ENCODE results near the gene COL26A1.

COL26A1 gene

DNA sequence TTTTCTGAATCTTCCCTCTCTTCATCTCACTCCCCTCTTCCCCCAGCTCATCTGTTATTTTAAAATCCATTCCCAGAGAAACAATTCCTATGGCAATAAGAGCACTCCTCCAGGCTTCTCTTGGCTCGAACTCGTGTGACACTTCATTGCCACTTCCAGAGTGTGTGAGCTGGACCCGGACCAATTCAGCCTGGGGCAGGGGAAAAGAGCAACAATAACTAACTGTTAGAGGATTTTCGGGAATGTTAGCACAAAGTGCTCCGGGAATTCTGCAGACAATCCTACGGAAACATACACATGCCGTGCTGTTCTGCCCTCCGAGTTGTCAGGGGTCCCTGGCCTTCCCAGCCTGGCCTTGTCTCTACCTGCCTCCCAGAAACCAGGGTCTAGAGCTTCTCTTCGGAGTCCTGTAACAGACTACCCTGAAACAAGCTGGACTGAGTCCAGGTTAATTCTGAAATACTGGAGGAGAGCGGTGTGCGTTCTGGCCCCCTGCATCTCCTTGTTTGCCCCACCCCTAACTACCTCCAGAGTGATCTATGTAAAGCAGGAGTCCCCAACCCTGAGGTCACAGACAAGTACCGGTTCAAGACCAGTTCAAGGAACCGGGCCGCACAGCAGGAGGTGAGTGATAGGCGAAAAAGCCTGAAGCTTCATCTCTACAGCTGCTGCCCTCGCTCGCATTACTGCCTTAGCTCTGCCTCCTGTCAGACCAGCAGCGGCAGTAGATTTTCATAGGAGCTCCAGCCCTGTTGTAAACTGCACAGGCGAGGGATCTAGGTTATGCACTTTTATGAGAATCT is 11.3 kb downstream of the COL26A1 start:
- DNase-seq: no peak

DNA sequence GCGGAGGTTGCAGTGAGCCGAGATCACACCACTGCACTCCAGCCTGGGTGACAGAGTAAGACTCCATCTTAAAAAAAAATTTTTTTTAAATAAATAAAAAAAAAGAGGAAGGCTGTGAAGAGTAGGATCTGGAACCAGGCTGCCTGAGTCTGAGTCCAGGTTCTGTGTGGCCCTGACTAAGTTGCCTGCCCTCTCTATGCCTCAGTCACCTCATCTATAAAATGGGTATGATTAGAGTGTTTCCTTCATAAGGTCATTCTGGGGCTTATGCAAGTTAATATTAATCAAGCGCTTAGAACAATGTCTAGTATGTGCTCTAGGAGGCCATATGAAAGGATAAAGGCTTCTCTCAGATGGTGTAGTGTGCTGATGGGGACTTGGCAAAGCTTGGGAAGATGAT is 12.3 kb downstream of the COL26A1 start:
- DNase-seq: no peak

DNA sequence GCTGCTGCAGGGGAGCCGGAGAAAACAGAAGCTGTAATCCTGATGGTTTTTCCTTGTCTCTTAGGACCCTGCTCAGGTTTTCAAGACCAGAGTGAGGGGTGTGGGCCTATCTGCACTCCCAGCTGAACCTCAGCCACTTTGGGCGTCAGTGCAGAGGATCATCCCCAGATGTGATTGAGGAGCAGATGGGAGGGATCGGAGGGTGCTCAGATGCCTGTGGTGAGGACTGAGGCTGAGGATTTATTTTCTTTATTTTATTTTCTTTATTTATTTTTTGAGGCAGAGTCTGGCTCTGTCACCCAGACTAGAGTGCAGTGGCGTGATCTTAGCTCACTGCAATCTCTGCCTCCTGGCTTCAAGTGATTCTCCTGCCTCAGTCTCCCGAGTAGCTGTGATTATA is 13.9 kb downstream of the COL26A1 start:
- DNase-seq: no peak

DNA sequence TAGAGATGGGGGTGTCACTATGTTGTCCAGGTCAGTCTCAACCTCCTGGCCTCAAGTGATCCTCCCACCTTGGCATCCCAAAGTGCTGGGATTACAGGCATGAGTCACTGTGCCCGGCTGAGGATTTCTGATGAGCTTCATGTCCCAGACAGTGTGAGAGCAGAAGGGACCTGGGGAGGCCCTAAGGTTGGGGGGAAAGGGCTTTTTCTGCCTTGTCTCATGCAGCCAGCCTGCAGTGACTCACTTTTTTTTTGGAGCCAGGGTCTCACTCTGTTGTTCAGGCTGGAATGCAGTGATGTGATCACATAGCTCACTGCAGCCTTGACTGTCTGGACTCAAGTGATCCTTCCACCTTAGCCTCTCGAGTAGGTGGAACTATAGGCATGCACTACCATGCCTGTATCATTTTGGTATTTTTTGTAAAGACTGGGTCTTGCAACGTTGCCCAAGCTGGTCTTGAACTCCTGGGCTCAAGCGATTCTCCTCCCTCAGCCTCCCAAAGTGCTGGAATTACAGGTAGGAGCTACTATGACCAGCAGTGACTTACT is 14.6 kb downstream of the COL26A1 start:
- no peak for DNase-seq

DNA sequence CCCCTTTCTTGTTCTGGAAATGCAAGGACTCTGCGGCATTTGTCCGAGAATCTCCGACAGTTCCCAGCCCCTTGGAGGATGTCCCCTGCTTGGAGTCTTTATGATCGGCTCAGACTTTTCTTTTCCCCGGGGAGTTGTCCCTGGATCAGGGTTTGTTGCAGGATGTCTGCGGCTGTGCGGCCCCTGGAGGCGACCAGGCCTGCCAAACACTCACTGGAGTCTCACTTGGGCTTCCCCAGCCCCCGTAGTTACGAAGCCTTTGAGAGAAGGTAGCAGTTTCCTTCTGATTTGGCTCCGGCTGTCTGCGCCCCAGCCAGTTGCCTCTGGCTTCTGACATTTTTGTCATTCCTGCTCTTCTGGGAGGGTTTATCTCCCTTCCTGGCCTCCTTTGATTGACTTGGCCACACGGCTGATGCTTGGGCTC is 16.1 kb downstream of the COL26A1 start:
- no peak for DNase-seq

DNA sequence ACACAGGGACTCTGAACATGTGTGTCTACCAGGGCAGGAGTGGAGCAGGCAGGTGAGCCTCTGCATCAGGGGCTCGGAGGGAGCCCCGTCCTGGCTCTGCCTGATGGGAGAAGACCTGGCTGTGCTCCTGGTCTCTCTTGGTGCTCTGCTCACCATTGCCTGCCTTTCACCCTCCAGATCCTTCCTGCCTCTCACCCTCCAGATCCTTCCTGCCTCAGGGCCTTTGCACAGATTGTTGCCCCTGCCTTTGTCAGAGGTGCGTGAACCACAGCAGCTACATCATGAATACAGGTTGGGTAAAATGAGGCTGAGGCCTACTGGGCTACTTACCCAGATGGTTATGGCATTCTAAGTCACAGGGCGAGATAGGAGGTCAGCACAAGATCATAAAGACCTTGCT is 16.6 kb downstream of the COL26A1 start:
- DNase-seq: no peak

DNA sequence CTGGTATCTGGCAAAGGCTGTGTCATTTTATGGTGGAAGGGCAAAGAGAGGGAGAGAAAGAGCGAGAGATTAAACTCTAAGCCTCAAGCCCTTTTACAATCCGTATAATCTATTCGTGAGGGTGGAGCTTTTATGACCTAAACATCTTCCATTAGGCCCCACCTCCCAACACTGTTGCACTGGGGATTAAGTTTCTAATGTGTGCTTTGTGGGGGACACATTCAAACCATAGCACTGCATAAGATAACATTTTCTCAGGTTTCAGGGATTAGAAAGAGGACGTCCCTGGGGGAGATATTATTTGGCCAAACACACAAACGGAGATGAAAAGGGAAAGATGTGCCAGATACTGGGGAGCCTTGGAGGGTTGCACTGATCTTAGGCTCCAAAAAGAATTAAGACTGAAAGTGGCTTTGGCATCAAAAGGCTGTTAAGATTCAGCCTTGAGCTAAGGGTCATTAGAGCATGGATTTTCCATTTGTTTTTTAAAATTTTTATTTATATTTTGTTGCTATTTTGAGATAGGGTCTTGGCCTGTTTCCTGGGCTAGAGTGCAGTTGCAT is 19.0 kb downstream of the COL26A1 start:
- no peak for DNase-seq

DNA sequence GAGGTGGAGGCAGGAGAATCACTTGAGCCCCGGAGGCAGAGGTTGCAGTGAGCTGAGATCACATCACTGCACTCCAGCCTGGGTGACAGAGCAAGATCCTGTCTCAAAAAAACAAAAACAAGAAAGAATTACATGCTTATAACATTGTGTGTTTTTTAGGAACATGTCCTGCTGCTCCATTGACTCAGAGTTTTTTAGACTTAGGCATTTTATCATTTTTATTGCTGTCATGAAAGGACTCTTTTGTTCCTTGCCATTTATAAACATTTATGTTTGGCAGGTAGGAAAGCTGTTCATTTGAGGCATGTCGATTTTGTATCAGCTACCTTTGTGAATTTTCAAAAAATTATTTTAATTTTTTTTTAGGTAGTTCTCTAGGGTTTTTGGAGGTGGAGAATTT is 20.3 kb downstream of the COL26A1 start:
- no peak for DNase-seq

DNA sequence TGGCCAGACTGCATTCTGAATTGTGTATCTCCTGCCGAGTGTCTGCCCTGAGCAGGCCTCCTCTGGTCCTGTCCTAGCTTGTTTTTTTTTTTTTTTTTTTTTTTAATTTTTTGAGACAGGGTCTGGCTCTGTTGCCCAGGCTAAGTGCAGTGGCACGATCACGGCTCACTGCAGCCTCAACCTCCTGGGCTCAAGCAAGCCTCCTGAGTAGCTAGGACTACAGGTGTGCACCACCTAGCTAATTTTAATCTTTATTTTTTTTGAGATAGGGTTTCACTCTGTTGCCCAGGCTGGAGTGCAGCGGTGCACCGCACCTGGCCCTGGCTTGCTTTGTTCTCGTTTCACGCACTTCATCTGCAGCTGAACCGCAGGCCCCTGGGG is 23.5 kb downstream of the COL26A1 start:
- no peak for DNase-seq

DNA sequence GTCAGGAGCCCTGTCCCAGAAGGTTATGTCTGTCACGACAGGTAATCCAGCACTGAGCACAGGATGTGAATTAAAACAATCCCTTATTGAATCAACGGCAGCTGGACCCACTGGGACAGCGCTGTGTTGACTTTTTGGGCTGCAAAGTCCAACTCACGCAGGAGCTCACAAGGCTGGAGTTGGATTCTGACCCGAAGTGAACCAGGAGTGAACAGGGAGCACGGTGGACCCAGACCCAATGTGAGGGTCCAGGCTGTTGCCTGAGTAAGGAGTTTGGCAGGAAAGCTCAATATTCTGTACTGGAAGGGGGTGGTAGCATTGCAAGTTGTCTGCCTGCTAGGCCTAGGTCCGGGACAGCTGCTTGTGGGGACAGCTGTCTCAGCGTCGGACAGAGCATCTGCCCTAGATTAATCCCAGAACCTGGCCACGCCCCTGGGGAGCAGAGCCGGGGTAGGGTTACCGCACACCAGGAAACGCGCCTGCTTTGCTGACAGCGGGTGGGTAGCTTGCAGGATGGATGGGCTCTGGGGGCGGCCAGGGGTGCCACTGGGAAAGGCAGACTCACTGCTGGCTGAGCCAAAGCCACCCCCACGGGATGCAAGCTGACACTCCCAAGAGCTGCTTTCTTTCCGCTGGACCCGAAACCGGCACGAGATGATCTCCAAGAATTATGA is 24.0 kb downstream of the COL26A1 start:
- DNase-seq: no peak

DNA sequence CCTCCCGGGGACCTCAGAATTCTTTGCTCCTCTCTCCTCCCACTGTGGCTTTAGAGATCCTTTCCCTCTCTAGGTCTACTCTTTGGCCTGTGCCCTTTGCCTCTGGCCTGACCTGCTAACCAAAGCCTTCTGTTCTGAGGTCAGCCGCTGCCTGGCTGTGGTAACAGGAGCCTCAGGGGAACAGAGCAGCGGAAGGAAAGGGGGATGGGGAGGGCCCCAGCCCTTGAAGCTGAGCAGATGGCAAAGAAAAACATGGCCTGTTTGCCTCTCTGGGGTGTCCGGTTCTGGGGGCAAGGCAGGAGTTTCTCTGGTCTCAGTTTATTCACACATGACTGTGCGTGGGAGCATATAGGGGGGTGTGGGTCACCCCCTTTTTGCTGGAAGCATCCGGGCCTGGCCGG is 28.2 kb downstream of the COL26A1 start:
- DNase-seq: peak; percentile 37

DNA sequence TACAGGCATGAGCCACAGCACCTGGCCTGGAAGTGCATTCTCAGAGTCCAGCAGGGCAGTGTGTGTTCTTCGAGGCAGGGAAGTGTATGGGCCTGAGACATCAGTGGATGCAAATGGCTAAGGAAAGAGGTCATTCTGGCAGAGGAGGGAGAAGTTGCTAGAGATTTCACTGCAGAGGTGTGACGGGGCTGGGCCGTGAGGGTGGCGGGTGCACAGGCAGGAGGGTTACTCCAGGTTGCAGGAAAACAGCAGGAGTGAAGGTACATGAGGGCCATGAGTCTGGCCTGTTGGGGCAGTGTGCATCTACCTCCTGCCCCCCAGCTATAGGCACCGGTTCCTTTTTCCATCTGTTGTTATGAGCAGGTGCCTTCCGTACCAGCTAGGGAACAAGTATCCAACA is 29.3 kb downstream of the COL26A1 start:
- DNase-seq: no peak

DNA sequence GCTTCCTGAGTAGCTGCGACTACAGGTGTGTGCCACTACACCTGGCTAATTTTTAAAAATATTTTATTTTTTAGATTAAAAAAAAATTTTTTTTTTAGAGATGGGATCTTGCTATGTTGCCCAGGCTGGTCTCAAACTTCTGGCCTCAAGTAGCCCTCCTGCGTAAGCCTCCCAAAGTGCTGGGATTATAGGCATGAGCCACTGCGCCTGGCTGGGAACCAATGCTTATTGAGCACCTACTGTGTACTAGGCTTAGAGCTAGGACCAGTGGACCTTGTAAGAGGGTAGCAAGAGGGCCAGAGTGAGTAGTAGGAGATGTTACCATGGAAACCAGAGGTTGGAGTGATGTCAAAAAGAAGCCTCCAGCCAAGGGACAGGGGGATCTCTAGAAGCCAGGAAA is 31.2 kb downstream of the COL26A1 start:
- DNase-seq: no peak

DNA sequence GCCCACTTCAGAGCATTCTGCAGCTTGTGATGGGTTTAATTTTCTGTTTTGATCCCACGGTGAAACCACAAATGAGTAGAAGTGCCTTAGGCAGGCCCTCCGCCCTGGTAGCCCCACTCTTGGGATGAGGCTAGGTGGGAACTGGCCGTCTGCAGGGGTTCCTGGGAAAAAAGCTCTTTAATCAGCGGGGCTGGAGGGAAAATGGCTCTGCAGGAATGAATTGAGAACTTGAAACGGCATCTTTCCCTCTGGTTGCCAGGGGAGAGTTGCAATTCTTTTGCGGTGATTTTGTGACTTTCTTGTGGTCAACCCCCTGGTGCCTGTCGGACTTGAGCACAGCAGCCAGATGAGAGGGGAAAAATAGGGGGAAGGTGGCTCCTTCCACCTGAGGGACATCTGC is 32.7 kb downstream of the COL26A1 start:
- no peak for DNase-seq

DNA sequence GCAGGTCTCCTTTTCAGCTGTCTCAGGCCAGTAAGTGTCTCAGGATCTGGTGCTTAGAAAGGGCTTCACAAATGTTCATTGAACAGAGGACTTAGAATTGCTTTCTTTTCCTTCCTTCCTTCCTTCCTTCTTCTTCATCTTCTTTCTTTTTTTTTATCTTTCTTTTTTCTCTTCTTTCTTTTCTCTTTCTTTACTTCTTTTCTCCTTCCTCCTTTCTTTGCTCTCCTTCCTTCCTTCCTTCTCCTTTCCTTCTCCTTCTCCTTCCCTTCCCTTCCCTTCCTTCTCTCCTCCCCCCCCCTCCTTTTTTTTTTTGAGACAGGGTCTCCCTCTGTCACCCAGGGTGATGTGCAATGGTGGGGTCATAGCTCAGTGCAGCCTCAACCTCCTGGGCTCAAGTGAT is 34.6 kb downstream of the COL26A1 start:
- DNase-seq: no peak

DNA sequence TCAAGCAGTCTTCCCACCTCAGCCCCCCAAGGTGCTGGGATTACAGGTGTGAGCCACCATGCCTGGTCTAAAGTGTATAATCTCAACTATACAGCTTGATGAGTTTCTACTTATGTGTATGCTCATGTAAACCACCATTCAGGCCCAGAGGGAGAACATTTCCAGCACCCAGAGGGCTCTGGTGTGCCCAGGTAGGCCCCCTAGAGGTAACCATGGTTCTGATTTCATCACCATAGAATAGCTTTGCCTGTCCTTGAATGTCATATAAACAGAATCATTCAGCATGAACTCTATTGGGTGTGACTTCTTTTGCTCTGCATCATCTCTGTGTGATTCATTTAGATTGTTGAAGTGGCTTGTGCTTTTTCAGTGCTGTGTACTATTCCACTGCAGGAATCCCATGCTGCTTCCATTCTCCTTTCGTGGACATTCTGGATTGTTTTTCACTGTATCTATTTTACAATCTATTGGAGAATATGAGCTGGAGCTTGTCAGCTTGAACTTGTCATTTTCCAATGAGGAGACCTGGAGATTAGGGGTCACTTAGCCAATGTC is 35.2 kb downstream of the COL26A1 start:
- DNase-seq: no peak

DNA sequence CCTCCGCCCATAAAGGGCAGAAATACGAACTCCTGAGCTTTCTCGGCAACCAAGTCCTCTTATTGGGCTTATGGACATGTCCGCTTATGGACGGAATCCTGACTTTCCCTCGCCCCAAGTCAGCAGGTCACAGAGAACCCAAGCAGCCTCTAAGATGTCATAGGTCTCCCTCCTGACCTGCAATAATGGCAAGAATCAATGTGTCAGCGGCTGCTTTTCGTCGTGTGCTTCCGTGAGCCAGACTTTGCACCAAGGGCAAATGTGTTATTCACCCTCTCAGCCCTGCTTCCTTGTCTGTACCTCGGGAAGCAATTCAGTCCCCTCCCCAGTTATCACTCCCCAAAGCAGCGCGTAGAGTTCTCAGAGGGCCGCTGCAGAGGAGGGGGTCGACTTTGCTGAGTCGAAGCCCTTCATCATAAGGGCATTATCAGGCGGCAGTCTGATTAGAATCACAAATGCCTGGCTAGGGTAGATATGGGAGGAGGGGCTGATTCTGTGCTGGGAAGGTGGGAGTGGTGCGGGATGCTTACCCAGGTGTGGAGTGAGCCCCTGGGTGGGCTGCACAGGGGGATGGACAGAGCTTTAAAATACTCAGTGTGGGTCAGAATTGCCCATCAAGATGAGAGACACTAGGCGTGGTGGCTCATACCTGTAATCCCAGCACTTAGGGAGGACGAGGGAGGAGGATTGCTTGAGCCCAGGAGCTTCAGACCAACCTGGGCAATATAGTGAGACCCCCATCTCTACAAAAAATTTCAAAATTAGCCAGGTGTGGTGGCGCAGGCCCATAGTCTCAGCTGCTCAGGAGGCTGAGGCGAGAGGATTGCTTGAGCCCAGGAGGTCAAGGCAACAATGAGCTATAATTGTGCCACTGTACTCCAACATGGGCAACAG is 36.0 kb downstream of the COL26A1 start:
- no peak for DNase-seq

DNA sequence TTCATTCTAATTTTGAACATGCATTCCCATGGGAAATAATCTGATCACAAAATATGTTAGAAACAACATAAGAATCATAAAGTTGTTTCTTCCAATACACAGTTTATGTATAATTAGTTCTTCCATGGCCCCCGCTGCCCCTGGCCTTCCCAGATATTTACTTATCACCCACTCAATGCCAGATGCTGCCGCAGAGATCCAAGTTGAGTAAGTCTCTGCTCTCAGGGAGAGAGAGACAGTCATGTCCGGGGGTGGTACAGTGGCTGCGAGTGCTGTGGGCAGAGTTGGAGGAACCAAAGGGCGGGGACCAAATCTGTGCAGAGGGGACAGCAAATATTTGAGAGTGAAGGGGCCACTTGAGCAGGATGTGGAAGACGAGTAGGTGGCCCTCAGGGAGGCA is 37.1 kb downstream of the COL26A1 start:
- DNase-seq: no peak

DNA sequence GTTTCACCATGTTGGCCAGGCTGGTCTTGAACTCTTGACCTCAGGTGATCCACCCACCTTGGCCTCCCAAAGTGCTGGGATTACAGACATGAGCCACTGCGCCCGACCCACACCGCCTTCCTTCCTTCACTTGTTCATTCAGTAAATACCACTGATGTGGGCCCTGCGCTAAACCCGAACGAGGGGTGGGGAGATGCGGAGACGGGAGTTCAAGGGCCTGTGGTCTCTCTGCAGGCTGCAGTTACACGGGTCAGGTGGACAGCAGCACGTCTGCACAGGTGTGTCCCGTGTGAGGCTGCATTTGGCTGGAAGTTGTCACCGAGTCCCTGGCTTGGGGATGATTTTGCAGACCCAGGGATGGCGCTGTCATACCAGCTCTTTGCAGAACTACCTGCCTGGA is 38.1 kb downstream of the COL26A1 start:
- DNase-seq: no peak

DNA sequence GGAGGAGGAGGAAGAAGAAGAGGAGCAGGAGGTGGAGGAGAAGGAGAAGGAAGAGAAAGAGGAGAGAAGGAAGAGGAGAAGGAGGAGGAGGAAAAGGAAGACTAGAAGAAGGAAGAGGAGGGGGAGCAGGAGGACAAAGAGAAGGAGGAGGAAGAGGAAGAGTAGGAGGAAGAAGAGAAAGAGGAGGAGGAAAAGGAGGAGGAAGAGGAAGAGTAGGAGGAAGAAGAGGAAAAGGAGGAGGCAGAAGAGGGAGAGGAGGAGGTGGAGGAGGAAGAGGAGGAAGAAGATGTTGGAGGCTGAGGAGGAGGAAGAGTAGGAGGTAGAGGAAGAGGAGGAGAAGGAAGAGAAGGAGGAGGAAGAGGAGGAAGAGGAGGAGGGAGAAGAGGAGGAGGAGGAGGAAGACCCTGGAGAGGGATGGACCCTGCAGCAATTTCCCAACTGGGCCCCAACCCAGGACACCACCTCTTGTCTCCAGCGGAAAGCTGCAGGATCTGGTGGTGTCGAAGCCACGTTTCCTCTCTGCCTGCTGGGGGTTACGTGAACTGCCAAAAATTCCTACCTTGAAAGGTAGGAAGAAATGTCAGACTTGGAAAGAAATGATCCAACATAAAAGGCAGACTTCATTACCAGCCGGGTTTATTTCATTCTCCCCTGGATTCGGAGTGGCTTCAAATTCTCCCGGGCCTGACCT is 38.9 kb downstream of the COL26A1 start:
- DNase-seq: no peak

DNA sequence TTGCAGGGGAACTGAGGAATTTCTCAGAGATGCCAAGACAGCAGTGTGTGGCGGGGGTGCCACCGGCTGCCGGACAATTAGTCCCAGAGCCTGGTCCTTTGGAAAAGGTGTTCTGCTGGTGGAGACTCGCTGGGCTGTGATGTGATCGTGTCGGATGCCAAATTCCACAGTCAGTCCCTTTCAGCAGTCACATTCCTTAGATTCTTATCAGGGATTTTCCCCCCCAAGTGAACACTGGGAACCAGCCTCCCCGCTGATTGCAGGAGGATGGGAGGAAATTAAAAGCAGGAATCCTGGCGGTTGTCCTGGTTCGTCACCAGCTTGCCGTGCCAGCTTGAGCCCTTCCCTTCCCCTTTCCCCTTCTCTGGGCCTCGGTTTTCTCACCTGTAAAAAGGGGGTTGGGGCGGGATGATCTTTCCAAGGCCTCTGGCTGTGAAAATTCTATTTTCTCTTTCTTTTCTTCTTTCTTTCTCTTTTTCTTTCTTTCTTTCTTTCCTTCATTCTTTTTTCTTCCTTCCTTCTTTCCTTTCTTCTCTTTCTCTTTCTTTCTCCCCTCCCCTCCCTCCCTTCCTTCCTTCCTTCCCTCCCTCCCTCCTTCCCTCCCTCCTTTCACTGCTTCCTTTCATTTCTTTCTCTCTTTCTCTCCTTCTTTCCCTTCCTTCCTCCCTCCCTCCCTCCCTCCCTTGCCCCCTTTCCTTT is 39.6 kb downstream of the COL26A1 start:
- DNase-seq: no peak
